GM19023 (cell line): ENCODE measurements around the gene ZSWIM6.

Source experiments
- ATAC-seq: cut with Tn5 transposase; IDR thresholded peaks from one replicate; pipeline ENCODE4 v1.9.1; 2021; ENCODE audit warnings: mild to moderate bottlenecking, moderate library complexity; ENCODE audit not compliant: unreplicated experiment

Gene ZSWIM6

GRCh38 chr5:61330845-61331406 is 1.1 kb upstream of the ZSWIM6 start:
- peak; percentile 29 for ATAC-seq

GRCh38 chr5:61332358-61332749 is 296 bp downstream of the ZSWIM6 start:
- ATAC-seq: no peak

- ATAC-seq: no peak
Measured at GRCh38 chr5:61332851-61333320, 828 bp downstream of the ZSWIM6 start.

- no peak for ATAC-seq
Measured at GRCh38 chr5:61333321-61333953, 1.4 kb downstream of the ZSWIM6 start.

DNA sequence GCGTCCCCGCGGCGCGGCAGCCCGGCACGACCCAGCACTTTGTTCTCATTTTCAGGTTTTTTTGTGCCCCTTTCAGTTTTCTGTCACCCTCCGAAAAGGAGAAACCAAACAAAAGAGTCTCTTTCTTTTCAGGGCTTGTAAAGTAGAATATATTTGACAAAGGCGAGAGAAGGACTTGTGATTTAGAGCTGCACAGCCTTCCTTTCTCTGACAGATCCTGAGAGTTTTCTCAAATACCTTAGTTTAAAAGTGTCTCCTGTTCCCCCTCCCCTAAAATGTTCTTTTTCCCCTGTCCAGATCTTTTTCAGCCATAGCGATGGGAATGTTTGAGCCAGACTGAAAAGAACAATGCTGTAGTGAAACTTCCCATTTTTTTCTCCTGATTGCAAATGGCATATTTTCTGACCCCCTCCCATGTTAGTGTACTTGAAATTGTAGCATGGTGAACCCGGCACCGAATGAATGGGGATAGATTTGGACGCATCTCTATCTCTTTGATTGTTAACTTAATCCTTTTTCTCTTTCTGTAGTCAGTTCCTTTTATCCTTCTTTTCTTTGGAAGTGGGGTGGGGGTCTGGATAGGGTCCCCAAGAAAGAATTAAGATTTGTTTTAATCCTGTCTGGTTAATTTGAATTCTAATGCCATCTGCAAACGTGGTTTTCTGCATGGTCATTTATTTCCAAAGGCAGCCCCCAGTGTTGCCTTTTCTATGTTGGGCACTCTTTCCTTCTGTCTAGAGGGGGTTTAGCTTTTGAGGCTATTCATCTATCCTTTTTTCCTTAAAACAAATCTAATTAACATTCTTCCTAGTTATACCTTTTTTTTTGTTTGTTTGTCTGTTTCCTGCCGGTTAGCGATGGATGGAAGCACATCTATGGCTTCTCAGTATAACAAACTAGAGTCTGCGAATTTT is 2.2 kb downstream of the ZSWIM6 start:
- no peak for ATAC-seq

DNA sequence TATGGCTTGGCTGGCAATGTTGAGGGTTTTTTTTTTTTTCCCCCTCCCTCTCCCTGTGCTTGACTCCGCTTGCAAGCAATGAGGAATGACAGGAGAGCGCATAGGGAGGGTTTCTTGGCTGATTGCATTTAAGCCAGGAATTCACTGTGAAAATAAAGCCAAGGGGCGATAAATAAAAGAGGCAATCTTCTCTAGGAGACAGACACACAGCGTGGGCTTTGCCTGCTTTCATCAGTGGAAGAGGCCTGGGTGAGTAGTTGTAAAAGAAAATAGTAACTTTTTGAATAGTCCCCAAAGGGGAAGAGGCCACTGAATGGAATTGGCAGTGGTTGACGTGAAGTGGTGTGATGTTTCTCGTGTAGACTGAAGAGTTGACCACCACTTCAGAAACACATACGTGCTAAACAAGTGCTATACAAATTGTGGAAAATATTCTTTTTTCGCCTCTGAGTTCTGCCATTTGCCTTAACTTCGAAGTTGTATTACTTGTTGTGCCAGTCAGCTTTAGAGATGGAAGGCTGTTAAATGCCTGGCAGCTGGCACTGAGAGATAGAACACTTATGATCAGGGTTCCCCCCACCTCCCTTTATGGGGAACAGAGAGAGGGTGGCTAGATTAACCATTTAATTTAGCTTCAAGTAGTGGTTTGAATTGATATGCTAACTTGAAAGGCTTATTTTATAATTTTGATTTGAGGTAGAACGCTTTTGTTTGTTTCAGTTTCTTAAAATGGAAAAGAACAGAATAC is 3.0 kb downstream of the ZSWIM6 start:
- ATAC-seq: no peak

DNA sequence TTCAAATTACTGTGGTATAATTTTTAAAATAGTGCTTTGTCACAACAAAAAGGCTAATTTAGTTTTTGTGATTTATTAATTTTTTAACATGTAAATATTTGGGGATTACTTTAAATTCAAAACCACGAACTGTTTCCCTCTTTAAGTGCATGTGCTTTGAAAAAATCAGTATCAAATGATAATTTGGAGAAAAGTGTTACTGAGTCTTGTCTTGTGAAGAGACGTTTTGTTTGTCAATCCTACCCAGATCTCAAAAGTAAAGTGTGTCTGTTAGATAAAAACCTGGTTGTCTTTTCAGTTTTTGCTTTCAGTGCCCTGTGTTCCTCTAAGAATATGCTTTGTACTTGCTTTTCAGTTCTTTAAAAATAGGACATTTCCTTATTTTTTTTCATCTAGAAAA is 7.7 kb downstream of the ZSWIM6 start:
- ATAC-seq: no peak

- no peak for ATAC-seq
Measured at GRCh38 chr5:61340775-61341361, 8.8 kb downstream of the ZSWIM6 start.

DNA sequence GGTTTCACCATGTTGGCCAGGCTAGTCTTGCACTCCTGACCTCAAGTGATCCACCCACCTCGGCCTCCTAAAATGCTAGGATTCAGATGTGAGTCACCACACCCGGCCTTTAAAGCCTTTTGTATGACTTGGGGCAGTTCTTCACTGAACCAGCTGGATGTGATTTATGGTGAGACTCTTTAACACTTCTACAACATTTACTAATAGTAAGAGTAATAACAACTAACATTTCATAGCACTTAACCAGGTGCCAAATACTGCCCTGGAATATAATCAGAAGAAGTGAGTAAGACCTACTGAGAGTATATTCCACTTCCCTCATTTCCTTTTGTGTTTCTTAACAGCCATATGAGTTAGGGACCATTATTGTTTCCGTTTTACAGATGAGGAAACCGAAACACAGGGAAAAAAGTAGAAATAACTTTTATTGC is 10.0 kb downstream of the ZSWIM6 start:
- no peak for ATAC-seq

- ATAC-seq: no peak
Measured at GRCh38 chr5:61344187-61344944, 12.3 kb downstream of the ZSWIM6 start.

GRCh38 chr5:61346511-61346910 is 14.5 kb downstream of the ZSWIM6 start:
- ATAC-seq: no peak

GRCh38 chr5:61347080-61347479 is 15.0 kb downstream of the ZSWIM6 start:
- no peak for ATAC-seq

DNA sequence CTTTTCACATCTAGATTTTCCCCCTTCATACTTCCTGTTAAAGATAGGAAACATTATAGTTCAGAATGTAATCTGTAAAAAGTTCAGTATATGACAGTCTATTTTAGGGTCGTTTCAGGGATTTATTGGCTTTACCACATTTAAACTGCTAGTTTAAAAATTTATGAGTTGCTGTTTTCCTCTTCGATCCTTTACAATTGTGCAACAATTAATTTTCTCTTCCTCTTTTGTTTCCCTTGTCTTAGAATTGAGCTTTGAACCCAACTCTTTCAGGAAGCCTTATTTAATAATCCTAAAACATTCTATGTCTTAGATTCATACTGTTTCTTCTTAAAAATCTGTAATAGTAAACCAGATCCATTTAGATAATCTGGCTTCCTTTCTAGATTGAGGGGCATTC is 16.4 kb downstream of the ZSWIM6 start:
- ATAC-seq: no peak

GRCh38 chr5:61349935-61350334 is 17.9 kb downstream of the ZSWIM6 start:
- ATAC-seq: no peak

DNA sequence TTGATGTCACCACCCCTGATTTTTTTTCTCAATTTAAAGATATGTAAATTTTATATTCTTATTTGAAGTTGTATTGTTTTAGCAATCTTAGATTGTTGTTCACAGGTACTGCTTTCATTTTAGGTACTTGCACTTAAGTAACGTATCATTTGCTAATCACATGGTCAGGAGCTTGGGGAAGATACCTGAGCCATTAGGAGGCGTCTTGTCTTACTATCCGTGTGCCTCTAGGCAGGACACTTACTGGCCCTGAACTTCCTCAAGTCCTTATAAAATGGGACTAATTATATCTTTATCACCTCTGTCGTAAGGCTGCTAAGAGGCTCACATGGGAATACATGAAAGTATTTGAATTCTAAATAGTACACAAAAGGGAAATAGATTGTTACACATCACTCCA is 18.5 kb downstream of the ZSWIM6 start:
- no peak for ATAC-seq

GRCh38 chr5:61351733-61352132 is 19.7 kb downstream of the ZSWIM6 start:
- no peak for ATAC-seq

DNA sequence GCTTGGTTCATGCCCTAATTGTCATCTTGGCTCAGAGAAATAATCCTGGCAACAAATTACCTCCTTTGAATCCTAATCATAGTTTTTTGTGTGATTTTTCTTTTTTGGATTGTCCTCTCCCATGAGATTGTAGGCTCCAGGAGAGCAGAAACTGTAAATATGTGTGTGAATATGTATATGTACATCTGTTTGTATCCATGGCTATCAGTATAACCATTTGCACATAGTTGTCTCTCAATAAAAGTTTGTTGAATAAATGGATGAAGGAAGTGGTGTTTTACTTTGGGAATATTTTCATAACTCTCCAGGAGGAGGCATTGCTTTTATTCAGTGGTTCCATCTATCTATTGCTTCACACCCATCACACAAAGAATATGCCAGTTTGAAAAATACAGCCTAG is 20.1 kb downstream of the ZSWIM6 start:
- no peak for ATAC-seq

DNA sequence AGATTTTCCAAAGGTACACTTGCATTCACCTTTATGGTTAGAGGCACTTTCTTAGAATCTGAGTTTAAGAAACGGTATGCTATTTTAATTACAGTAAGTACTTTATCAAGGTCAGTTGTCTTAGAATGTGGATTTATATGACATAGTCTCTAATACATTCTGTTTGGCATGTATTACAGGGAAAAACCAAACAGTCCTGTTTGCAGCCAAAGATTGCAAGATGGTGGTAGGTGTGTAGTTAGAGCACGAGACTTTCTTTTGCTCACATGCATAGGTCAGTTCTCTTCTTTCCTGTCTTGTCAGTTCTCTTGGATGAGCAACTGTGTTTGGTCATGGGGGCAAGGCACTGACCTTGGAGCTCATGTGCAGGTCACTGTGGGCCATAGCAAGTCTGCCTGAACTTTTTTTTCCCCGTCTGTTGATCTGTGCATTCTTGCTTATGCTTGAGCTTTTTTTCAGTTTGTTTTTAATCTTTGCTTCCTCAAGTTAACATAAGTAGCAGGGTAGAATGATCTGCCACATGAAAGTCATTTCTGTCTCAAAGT is 20.6 kb downstream of the ZSWIM6 start:
- ATAC-seq: no peak

DNA sequence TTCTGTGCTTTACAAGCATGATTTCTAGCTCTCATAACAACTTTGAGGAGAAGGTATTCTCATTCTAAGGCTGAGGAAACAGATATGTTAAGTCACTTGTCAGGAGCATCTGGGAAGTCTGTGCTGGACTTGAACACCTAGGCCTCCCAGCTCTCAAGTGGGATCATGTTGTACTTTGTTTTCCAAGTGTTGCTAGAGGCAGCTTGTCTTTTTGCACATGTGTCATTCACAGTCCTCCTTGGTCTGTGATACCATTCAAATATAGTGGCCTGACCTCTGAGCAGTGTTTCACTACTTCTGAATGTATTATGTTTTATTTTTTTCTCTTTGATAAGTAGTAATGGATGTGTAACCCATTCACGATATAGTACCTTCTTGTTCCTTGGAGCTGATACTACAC is 21.2 kb downstream of the ZSWIM6 start:
- ATAC-seq: no peak

- ATAC-seq: no peak
Measured at GRCh38 chr5:61354199-61354598, 22.1 kb downstream of the ZSWIM6 start.
